Measurements from ENCODE around the gene VMP1. TPM values are rescaled to one million over a fixed set of nuclear protein-coding genes. Genes with fewer than 3 reads are reported as not detected.

The VMP1 gene
- total RNA-seq, 1 experiment from 2014 or later = 107 TPM

DNA sequence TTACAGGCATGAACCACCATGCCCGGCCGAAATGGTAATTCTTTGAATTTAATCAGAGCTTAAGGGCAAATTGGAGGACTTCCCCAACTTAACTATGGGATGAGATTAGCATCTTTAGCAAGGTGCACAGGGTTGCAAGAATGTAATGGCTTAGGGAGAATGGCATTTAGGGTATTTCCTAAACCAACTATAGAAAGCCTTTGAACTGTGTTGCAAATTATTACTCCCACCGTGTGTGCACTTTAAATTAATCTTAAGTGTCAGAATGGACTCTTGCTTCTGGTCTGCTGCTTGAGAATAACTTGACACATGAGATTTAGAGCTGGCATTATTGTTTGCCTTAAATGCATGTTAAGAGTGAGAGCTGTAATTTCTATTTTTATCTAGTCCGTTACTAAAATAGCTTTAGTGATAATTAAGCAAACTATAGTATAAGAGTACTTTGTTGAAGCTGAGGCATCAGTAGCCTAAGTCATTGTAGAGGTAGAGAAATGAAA is 125.5 kb downstream of the VMP1 start:
- intact Hi-C loops (cut with micrococcal nuclease; ENCODE audit: unreplicated experiment) = no loop called here
- peak; percentile 65 for DNase-seq (ENCODE audit: low spot score)
- no peaks in the 10 kb centered on the region for H3K27me3 ChIP-seq (replicated peaks; ENCODE audit: insufficient read depth, low read depth, low read length, poor library complexity)
- H3K4me3 ChIP-seq (ENCODE audit: low read depth, low read length, poor library complexity, severe bottlenecking) = no peak overlapping the region
- POLR2A ChIA-PET (ENCODE audit: low non-redundant PET) = no interaction called here
- CTCF ChIA-PET = no interaction called here
- H3K27ac ChIP-seq (ENCODE audit: low read depth, low read length, poor library complexity, severe bottlenecking) = peak overlapping the region; percentile 67
- no peaks in the 10 kb centered on the region for H3K9me3 ChIP-seq (ENCODE audit: low read depth, low read length, poor library complexity, severe bottlenecking)
- H3K4me1 ChIP-seq (ENCODE audit: insufficient read depth, low read length, poor library complexity, severe bottlenecking) = peaks cover 64% of the 10 kb centered on the region
- BruUV-seq (replicated peaks) = no TSS peak
- H3K36me3 ChIP-seq (ENCODE audit: insufficient read depth, low read length, poor library complexity, severe bottlenecking) = no peaks in the 10 kb centered on the region
- TF ChIP-seq, protein P1, sequence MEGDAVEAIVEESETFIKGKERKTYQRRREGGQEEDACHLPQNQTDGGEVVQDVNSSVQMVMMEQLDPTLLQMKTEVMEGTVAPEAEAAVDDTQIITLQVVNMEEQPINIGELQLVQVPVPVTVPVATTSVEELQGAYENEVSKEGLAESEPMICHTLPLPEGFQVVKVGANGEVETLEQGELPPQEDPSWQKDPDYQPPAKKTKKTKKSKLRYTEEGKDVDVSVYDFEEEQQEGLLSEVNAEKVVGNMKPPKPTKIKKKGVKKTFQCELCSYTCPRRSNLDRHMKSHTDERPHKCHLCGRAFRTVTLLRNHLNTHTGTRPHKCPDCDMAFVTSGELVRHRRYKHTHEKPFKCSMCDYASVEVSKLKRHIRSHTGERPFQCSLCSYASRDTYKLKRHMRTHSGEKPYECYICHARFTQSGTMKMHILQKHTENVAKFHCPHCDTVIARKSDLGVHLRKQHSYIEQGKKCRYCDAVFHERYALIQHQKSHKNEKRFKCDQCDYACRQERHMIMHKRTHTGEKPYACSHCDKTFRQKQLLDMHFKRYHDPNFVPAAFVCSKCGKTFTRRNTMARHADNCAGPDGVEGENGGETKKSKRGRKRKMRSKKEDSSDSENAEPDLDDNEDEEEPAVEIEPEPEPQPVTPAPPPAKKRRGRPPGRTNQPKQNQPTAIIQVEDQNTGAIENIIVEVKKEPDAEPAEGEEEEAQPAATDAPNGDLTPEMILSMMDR (conservative IDR thresholded peaks at IDR 0.05; ENCODE audit: low read depth, low read length) = no peak
- TF ChIP-seq EZH2 (IDR thresholded peaks at IDR 0.05; ENCODE audit: borderline replicate concordance, low read depth, low read length, poor library complexity, severe bottlenecking) = no peak

DNA sequence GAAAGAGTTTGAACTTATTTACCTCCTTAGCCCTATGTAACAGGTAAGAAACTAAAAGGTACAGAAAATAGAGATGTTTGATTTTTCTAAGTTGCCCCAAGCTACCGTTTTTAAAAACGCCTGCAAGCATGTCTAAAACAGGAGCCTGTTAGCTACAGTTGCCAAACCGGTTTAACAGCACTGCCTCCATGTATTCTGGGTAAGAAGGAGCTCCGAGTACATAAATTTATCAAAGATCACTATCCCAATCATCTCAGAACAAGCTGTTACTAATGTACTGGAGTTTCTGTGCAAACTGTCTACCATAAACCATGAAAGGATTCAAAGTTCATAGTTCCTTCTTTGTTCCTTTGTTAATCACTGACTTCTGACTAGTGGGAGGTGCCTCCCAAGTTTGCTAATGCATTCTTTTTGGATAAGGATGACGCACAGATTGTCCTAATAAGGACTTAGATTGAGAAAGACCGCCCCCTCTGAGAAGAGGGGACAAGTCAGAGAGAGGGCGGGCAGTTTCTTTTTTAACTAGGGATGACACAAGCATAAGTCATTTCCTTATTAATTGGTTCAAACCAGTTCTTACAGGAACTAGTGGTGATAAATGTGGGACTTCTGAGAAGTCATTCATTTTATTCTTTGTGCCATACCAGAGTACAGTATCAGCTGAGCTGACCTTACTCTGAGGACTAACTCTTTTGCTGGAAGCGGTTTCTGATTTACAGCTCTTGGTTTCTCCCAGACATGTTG is 130.0 kb downstream of the VMP1 start:
- H3K4me3 ChIP-seq (ENCODE audit: low read depth, low read length, poor library complexity, severe bottlenecking) = peak overlapping the region; percentile 55
- TF ChIP-seq, protein P1 (conservative IDR thresholded peaks at IDR 0.05; ENCODE audit: low read depth, low read length) = no peak
- no peak for TF ChIP-seq EZH2 (IDR thresholded peaks at IDR 0.05; ENCODE audit: borderline replicate concordance, low read depth, low read length, poor library complexity, severe bottlenecking)
- H3K27ac ChIP-seq (ENCODE audit: low read depth, low read length, poor library complexity, severe bottlenecking) = peak overlapping the region; percentile 100
- ChIA-PET POLR2A (ENCODE audit: low non-redundant PET) (interaction anchor here (0.5 to 1.6 kb wide), 9 partner anchors 8 to 636 kb away, joined by 3 to 21 read pairs (median 6); no protein-coding TSS in a partner anchor), CTCF (interaction anchor here (0.6 to 3.3 kb wide), 4 partner anchors 22 to 527 kb away, joined by 3 to 24 read pairs (median 4); no protein-coding TSS in a partner anchor)
- BruUV-seq (replicated peaks) = TSS peak; percentile 100
- peaks cover 34% of the 10 kb centered on the region for H3K4me1 ChIP-seq (ENCODE audit: insufficient read depth, low read length, poor library complexity, severe bottlenecking)
- no peaks in the 10 kb centered on the region for H3K9me3 ChIP-seq (ENCODE audit: low read depth, low read length, poor library complexity, severe bottlenecking)
- DNase-seq (ENCODE audit: low spot score) = peak; percentile 100
- H3K36me3 ChIP-seq (ENCODE audit: insufficient read depth, low read length, poor library complexity, severe bottlenecking) = peaks cover 13% of the 10 kb centered on the region
- H3K27me3 ChIP-seq (replicated peaks; ENCODE audit: insufficient read depth, low read depth, low read length, poor library complexity) = no peaks in the 10 kb centered on the region
- intact Hi-C loops (cut with micrococcal nuclease; ENCODE audit: unreplicated experiment) = loop anchor here (2.0 to 5.0 kb wide), 3 partner anchors 35 to 65 kb away; no protein-coding TSS in a partner anchor

DNA sequence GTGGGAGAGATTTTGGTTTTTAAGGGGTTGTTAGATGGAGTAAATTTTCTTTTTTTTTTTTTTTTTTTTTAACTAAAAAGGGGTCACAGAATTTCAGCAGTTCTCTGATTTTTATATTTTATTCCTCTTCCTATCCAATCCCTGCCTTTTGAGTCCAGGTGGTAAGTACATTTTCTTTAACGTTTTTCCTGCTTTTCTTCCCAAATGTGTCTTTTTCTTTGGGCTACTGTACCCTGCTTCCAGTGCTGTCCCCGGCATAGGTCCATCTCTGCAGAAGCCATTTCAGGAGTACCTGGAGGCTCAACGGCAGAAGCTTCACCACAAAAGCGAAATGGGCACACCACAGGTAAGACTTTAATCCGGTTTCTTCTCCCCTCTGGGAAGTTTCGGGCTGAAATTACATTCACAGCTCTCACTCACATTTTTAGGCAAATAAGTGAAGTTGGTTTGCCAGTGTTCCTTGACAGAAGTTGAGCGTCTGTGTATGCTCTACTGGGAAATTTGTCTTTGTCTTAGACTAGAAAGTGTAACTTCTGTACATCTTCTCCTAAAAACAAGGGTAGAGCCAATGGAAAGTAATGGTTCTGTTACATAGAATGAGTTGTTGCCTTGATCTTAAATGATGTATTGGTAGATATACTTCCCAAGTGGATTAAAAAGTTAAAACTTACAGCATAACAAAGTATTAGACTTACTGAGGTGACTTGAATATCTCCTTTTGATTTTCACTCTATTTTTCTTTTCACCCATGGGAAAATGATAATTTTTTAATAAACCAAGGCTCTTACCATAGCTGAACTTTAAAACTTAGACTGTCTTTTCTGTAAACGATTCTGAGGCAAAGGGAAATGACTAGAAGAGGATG is 130.8 kb downstream of the VMP1 start:
- CTCF ChIA-PET = interaction anchor here (0.6 to 3.3 kb wide), 5 partner anchors 21 to 528 kb away, joined by 3 to 24 read pairs (median 4); no protein-coding TSS in a partner anchor
- POLR2A ChIA-PET (ENCODE audit: low non-redundant PET) = interaction anchor here (0.6 to 1.6 kb wide), 6 partner anchors 9 to 130 kb away, joined by 3 to 21 read pairs (median 8); no protein-coding TSS in a partner anchor
- TF ChIP-seq EZH2 (IDR thresholded peaks at IDR 0.05; ENCODE audit: borderline replicate concordance, low read depth, low read length, poor library complexity, severe bottlenecking) = no peak
- BruUV-seq (replicated peaks) = TSS peak; percentile 61
- peak overlapping the region; percentile 55 for H3K4me3 ChIP-seq (ENCODE audit: low read depth, low read length, poor library complexity, severe bottlenecking)
- no peaks in the 10 kb centered on the region for H3K27me3 ChIP-seq (replicated peaks; ENCODE audit: insufficient read depth, low read depth, low read length, poor library complexity)
- intact Hi-C loops (cut with micrococcal nuclease; ENCODE audit: unreplicated experiment) = loop anchor here (5.0 kb wide), 2 partner anchors 36 to 66 kb away; no protein-coding TSS in a partner anchor
- DNase-seq (ENCODE audit: low spot score) = peak; percentile 41
- peak overlapping the region; percentile 100 for H3K27ac ChIP-seq (ENCODE audit: low read depth, low read length, poor library complexity, severe bottlenecking)
- H3K36me3 ChIP-seq (ENCODE audit: insufficient read depth, low read length, poor library complexity, severe bottlenecking) = peaks cover 13% of the 10 kb centered on the region
- H3K9me3 ChIP-seq (ENCODE audit: low read depth, low read length, poor library complexity, severe bottlenecking) = no peaks in the 10 kb centered on the region
- H3K4me1 ChIP-seq (ENCODE audit: insufficient read depth, low read length, poor library complexity, severe bottlenecking) = peaks cover 27% of the 10 kb centered on the region

All from A673 (cell line).